ENCODE measurements around the gene ITPR1. TPM values are rescaled to one million over a fixed set of nuclear protein-coding genes. Genes with fewer than 3 reads are reported as not detected.

The ITPR1 gene
- total RNA-seq, 1 experiment from 2014 or later: 8.7 TPM

DNA sequence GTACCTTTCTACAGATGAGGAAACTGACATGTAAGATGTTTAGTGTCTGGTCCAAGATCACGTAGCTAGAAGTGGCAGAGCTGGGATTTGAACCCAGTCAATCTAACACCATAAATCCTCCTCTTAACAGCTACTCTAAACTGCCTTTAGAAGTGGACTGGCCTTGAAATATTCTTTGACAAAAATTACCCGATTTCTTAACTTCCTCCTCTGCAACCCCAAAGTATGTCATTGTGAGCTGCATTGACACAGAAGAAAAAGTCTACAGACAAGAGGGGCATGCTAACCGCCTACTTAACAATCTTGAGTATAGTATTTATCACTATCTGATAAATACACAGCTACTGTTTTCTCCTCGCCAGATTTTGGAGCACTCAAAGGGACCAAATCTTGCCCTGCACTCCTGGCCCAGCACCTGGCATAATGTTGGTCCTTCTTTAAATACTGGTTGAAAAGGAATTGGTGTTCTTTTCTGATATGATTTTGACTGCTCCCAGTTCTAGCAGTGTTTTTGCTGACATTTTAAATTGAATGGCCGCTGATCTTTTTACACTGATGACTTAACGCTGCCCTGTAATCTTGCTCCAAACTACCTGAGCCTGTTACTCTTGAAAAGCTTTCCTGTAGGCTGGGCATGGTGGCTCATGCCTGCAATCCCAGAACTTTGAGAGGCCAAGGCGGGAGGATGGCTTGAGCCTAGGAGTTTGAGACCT, 36.9 kb downstream of the ITPR1 start:
- ChIA-PET POLR2A (no interaction called here), CTCF (no interaction called here)
- H3K9me3 ChIP-seq (ENCODE audit: control insufficient read depth, insufficient read depth, low read depth, low read length): no peaks in the 10 kb centered on the region
- TF ChIP-seq, protein P1, sequence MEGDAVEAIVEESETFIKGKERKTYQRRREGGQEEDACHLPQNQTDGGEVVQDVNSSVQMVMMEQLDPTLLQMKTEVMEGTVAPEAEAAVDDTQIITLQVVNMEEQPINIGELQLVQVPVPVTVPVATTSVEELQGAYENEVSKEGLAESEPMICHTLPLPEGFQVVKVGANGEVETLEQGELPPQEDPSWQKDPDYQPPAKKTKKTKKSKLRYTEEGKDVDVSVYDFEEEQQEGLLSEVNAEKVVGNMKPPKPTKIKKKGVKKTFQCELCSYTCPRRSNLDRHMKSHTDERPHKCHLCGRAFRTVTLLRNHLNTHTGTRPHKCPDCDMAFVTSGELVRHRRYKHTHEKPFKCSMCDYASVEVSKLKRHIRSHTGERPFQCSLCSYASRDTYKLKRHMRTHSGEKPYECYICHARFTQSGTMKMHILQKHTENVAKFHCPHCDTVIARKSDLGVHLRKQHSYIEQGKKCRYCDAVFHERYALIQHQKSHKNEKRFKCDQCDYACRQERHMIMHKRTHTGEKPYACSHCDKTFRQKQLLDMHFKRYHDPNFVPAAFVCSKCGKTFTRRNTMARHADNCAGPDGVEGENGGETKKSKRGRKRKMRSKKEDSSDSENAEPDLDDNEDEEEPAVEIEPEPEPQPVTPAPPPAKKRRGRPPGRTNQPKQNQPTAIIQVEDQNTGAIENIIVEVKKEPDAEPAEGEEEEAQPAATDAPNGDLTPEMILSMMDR (IDR thresholded peaks at IDR 0.05): no peak
- intact Hi-C loops (cut with micrococcal nuclease; ENCODE audit: unreplicated experiment): no loop called here
- no peaks in the 10 kb centered on the region for H3K27me3 ChIP-seq (ENCODE audit: control insufficient read depth, insufficient read depth, low read length)
- DNase-seq (ENCODE audit: low read depth, low spot score): no peak
- no peak overlapping the region for H3K4me3 ChIP-seq (ENCODE audit: low read depth in 2 of 2, low read length in 2 of 2)
- no peak for ATAC-seq
- in situ Hi-C loops (cut with HindIII; ENCODE audit: low pct_unique_long_range_greater_than_20kb, low sequenced_read_pairs): no loop called here
- H3K36me3 ChIP-seq (ENCODE audit: control insufficient read depth, insufficient read depth, low read length): no peaks in the 10 kb centered on the region
- no TSS peak for BruUV-seq (replicated peaks)
- H3K27ac ChIP-seq (ENCODE audit: low read length): no peak overlapping the region
- H3K4me1 ChIP-seq (ENCODE audit: control insufficient read depth, insufficient read depth, low read length): no peaks in the 10 kb centered on the region; the same call in 1 of the 2 replicates

DNA sequence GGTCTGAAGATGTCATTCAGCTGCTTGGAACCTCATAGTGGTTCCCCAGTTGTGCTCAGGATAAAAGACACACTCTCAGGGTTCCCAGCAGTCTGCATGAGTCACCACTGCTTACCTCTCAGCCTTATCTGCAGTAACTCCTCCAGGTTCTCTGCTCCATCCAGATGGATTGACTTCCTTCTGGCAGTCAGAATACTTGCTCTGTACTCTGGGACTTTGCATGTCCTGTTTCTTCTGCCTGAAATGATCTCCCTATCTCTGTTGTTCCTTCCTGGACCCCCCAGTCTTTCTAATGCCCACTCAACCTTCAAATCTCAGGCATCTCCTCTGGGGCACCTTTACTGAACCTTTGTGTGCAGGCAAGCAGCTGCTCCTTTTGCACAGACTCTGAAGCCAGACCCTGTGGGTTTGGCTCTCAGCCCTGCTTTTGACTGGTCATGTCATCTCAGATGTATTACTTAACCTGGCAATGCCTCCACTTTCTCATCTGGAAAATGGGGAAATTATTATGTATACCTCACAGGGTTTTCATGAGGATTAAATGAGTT, 38.4 kb downstream of the ITPR1 start:
- Histone ChIP-seq H3K9me3 (ENCODE audit: control insufficient read depth, insufficient read depth, low read depth, low read length) (no peaks in the 10 kb centered on the region), H3K4me3 (ENCODE audit: low read depth in 2 of 2, low read length in 2 of 2) (no peak overlapping the region), H3K27me3 (ENCODE audit: control insufficient read depth, insufficient read depth, low read length) (no peaks in the 10 kb centered on the region), H3K4me1 (ENCODE audit: control insufficient read depth, insufficient read depth, low read length) (no peaks in the 10 kb centered on the region), H3K36me3 (ENCODE audit: control insufficient read depth, insufficient read depth, low read length) (no peaks in the 10 kb centered on the region), H3K27ac (ENCODE audit: low read length) (no peak overlapping the region)
- BruUV-seq (replicated peaks): no TSS peak
- POLR2A ChIA-PET: no interaction called here
- CTCF ChIA-PET: no interaction called here
- TF ChIP-seq, protein P2, sequence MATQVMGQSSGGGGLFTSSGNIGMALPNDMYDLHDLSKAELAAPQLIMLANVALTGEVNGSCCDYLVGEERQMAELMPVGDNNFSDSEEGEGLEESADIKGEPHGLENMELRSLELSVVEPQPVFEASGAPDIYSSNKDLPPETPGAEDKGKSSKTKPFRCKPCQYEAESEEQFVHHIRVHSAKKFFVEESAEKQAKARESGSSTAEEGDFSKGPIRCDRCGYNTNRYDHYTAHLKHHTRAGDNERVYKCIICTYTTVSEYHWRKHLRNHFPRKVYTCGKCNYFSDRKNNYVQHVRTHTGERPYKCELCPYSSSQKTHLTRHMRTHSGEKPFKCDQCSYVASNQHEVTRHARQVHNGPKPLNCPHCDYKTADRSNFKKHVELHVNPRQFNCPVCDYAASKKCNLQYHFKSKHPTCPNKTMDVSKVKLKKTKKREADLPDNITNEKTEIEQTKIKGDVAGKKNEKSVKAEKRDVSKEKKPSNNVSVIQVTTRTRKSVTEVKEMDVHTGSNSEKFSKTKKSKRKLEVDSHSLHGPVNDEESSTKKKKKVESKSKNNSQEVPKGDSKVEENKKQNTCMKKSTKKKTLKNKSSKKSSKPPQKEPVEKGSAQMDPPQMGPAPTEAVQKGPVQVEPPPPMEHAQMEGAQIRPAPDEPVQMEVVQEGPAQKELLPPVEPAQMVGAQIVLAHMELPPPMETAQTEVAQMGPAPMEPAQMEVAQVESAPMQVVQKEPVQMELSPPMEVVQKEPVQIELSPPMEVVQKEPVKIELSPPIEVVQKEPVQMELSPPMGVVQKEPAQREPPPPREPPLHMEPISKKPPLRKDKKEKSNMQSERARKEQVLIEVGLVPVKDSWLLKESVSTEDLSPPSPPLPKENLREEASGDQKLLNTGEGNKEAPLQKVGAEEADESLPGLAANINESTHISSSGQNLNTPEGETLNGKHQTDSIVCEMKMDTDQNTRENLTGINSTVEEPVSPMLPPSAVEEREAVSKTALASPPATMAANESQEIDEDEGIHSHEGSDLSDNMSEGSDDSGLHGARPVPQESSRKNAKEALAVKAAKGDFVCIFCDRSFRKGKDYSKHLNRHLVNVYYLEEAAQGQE (IDR thresholded peaks at IDR 0.05; ENCODE audit: insufficient read depth in 1 of 2, low read depth in 2 of 2, low read length in 1 of 2): no peak
- TF ChIP-seq POLR2AphosphoS5 (IDR thresholded peaks at IDR 0.05; ENCODE audit: low read depth, low read length) (no peak), SIN3A (IDR thresholded peaks at IDR 0.05; ENCODE audit: borderline replicate concordance, insufficient read depth, low read depth, low read length) (no peak), TCF7L2 (IDR thresholded peaks at IDR 0.05; ENCODE audit: low read depth, low read length) (no peak)
- TF ChIP-seq, protein P1 (IDR thresholded peaks at IDR 0.05): no peak
- ATAC-seq: peak; percentile 48; the same call in 1 of the 2 replicates
- DNase-seq (ENCODE audit: low read depth, low spot score): no peak
- intact Hi-C loops (cut with micrococcal nuclease; ENCODE audit: unreplicated experiment) (no loop called here), in situ Hi-C loops (cut with HindIII; ENCODE audit: low pct_unique_long_range_greater_than_20kb, low sequenced_read_pairs) (no loop called here)

Data from Panc1 (cell line).